ENCODE measurements around the gene TMX2. TPM values are rescaled to one million over a fixed set of nuclear protein-coding genes. Genes with fewer than 3 reads are reported as not detected.

Gene TMX2
- total RNA-seq, 1 experiment from 2014 or later = 151 TPM

DNA sequence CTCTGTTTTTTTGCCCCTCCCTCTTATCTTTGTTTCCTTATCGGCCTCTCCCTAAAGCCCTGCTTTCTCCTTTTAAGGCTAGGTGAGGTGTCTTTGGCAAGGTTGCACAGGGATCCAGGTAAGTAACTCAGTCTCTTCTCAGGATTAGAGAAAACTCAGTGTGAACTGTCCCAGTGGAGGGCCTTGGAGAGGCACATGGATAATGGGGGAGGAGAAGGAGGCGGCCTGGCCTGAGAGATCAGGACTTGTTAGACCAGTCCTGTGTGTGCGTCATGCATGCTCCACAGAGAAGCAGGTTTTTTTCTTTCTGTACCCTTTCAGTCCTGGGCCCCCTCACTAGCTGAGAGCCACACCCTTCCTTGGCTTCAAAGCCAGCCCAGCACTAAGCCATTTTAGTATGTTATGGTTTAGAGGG lies 69.1 kb downstream of the TMX2 start:
- H3K4me1 ChIP-seq (ENCODE audit: control insufficient read depth, insufficient read depth, low read length) = peaks cover 70% of the 10 kb centered on the region
- in situ Hi-C loops (cut with HindIII; ENCODE audit: low pct_unique_long_range_greater_than_20kb, low sequenced_read_pairs) = no loop called here

DNA sequence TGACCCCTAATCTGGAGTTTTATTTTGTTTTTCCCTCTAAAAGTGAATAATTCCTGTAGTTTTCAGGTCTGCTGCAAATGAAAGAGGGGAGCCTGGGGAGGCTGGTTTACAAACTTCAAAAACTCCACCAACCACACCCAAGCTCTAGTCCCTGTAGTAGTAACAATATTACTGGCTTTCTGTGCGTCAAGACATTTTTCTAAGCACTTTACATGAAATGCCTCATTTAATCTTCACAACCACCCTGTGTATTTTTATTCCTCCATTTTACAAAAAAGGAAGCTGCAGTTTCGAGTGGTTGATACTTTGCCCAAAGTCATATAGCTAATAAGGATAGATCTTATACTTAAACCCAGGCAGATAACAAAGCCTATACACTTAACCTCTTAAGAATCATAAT lies 72.7 kb downstream of the TMX2 start:
- ATAC-seq = no peak
- CTCF ChIA-PET = interaction anchor here (0.9 kb wide), 1 partner anchor 15 kb away, joined by 3 read pairs; no protein-coding TSS in a partner anchor
- H3K4me1 ChIP-seq (ENCODE audit: control insufficient read depth, insufficient read depth, low read length) = peaks cover 57% of the 10 kb centered on the region

More for the DNA sequence above, 69.1 kb downstream of the TMX2 start:
- TF ChIP-seq, protein P1, sequence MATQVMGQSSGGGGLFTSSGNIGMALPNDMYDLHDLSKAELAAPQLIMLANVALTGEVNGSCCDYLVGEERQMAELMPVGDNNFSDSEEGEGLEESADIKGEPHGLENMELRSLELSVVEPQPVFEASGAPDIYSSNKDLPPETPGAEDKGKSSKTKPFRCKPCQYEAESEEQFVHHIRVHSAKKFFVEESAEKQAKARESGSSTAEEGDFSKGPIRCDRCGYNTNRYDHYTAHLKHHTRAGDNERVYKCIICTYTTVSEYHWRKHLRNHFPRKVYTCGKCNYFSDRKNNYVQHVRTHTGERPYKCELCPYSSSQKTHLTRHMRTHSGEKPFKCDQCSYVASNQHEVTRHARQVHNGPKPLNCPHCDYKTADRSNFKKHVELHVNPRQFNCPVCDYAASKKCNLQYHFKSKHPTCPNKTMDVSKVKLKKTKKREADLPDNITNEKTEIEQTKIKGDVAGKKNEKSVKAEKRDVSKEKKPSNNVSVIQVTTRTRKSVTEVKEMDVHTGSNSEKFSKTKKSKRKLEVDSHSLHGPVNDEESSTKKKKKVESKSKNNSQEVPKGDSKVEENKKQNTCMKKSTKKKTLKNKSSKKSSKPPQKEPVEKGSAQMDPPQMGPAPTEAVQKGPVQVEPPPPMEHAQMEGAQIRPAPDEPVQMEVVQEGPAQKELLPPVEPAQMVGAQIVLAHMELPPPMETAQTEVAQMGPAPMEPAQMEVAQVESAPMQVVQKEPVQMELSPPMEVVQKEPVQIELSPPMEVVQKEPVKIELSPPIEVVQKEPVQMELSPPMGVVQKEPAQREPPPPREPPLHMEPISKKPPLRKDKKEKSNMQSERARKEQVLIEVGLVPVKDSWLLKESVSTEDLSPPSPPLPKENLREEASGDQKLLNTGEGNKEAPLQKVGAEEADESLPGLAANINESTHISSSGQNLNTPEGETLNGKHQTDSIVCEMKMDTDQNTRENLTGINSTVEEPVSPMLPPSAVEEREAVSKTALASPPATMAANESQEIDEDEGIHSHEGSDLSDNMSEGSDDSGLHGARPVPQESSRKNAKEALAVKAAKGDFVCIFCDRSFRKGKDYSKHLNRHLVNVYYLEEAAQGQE (IDR thresholded peaks at IDR 0.05; ENCODE audit: insufficient read depth in 1 of 2, low read depth in 2 of 2, low read length in 1 of 2) = no peak
- no peak for TF ChIP-seq POLR2AphosphoS5 (IDR thresholded peaks at IDR 0.05; ENCODE audit: low read depth, low read length)
- TF ChIP-seq, protein P2, sequence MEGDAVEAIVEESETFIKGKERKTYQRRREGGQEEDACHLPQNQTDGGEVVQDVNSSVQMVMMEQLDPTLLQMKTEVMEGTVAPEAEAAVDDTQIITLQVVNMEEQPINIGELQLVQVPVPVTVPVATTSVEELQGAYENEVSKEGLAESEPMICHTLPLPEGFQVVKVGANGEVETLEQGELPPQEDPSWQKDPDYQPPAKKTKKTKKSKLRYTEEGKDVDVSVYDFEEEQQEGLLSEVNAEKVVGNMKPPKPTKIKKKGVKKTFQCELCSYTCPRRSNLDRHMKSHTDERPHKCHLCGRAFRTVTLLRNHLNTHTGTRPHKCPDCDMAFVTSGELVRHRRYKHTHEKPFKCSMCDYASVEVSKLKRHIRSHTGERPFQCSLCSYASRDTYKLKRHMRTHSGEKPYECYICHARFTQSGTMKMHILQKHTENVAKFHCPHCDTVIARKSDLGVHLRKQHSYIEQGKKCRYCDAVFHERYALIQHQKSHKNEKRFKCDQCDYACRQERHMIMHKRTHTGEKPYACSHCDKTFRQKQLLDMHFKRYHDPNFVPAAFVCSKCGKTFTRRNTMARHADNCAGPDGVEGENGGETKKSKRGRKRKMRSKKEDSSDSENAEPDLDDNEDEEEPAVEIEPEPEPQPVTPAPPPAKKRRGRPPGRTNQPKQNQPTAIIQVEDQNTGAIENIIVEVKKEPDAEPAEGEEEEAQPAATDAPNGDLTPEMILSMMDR (IDR thresholded peaks at IDR 0.05) = no peak
- no peak for TF ChIP-seq TCF7L2 (IDR thresholded peaks at IDR 0.05; ENCODE audit: low read depth, low read length)
- TF ChIP-seq SIN3A (IDR thresholded peaks at IDR 0.05; ENCODE audit: borderline replicate concordance, insufficient read depth, low read depth, low read length) = no peak
- no peak for DNase-seq (ENCODE audit: low read depth, low spot score)
- Histone ChIP-seq H3K27ac (ENCODE audit: low read length) (peak overlapping the region; percentile 99), H3K36me3 (ENCODE audit: control insufficient read depth, insufficient read depth, low read length) (no peaks in the 10 kb centered on the region; the same call in 1 of the 2 replicates), H3K27me3 (ENCODE audit: control insufficient read depth, insufficient read depth, low read length) (no peaks in the 10 kb centered on the region), H3K9me3 (ENCODE audit: control insufficient read depth, insufficient read depth, low read depth, low read length) (no peaks in the 10 kb centered on the region), H3K4me3 (ENCODE audit: low read depth in 2 of 2, low read length in 2 of 2) (no peak overlapping the region)
- intact Hi-C loops (cut with micrococcal nuclease; ENCODE audit: unreplicated experiment) = no loop called here
- ChIA-PET CTCF (interaction anchor here (0.5 kb wide), 1 partner anchor 56 kb away, joined by 4 read pairs; no protein-coding TSS in a partner anchor), POLR2A (no interaction called here)
- ATAC-seq = no peak
- no TSS peak for BruUV-seq (replicated peaks)

More for the DNA sequence above, 72.7 kb downstream of the TMX2 start:
- H3K27ac ChIP-seq (ENCODE audit: low read length) = no peak overlapping the region
- BruUV-seq (replicated peaks) = no TSS peak
- TF ChIP-seq, protein P1 (IDR thresholded peaks at IDR 0.05; ENCODE audit: insufficient read depth in 1 of 2, low read depth in 2 of 2, low read length in 1 of 2) = no peak
- TF ChIP-seq POLR2AphosphoS5 (IDR thresholded peaks at IDR 0.05; ENCODE audit: low read depth, low read length) (no peak), SIN3A (IDR thresholded peaks at IDR 0.05; ENCODE audit: borderline replicate concordance, insufficient read depth, low read depth, low read length) (no peak), TCF7L2 (IDR thresholded peaks at IDR 0.05; ENCODE audit: low read depth, low read length) (no peak)
- TF ChIP-seq, protein P2 (IDR thresholded peaks at IDR 0.05) = no peak
- in situ Hi-C loops (cut with HindIII; ENCODE audit: low pct_unique_long_range_greater_than_20kb, low sequenced_read_pairs) (no loop called here), intact Hi-C loops (cut with micrococcal nuclease; ENCODE audit: unreplicated experiment) (no loop called here)
- no peak for DNase-seq (ENCODE audit: low read depth, low spot score)
- H3K36me3 ChIP-seq (ENCODE audit: control insufficient read depth, insufficient read depth, low read length) = no peaks in the 10 kb centered on the region; the same call in 1 of the 2 replicates
- H3K27me3 ChIP-seq (ENCODE audit: control insufficient read depth, insufficient read depth, low read length) = no peaks in the 10 kb centered on the region
- no peaks in the 10 kb centered on the region for H3K9me3 ChIP-seq (ENCODE audit: control insufficient read depth, insufficient read depth, low read depth, low read length)
- POLR2A ChIA-PET = no interaction called here
- H3K4me3 ChIP-seq (ENCODE audit: low read depth in 2 of 2, low read length in 2 of 2) = no peak overlapping the region
